Measurements from ENCODE around the gene MXRA7. TPM values are rescaled to one million over a fixed set of nuclear protein-coding genes. Genes with fewer than 3 reads are reported as not detected.

The MXRA7 gene
- total and polyA plus RNA-seq, 2 of the 4 experiments (the other 2 are of a cell fraction), result 168 to 231 TPM

GRCh38 chr17:76683921-76684745 is 26.6 kb downstream of the MXRA7 start:
- intact Hi-C loops (cut with micrococcal nuclease), result loop anchor here (10.0 kb wide), 1 partner anchor 1921 kb away; no protein-coding TSS in a partner anchor
- H4K20me1 ChIP-seq (ENCODE audit: insufficient read depth, low read length), result peaks cover 34% of the 10 kb centered on the region
- H3K4me2 ChIP-seq (ENCODE audit: low read depth, low read length), result no peak overlapping the region
- no peaks in the 10 kb centered on the region for H3K27me3 ChIP-seq (ENCODE audit: control insufficient read depth, insufficient read depth, low read length)
- peaks cover 49% of the 10 kb centered on the region for H3K36me3 ChIP-seq (ENCODE audit: control insufficient read depth, insufficient read depth, low read length)
- H3K9ac ChIP-seq (ENCODE audit: low read depth, low read length), result no peak overlapping the region
- H2AFZ ChIP-seq (replicated peaks; ENCODE audit: low read length, poor library complexity), result no peak overlapping the region
- no peak overlapping the region for H3K18ac ChIP-seq (ENCODE audit: low read depth, low read length)
- H3K4ac ChIP-seq (ENCODE audit: low read depth, low read length), result no peak overlapping the region
- H2AK5ac ChIP-seq (ENCODE audit: low read depth, low read length), result no peak overlapping the region
- peaks cover 22% of the 10 kb centered on the region for H3K4me1 ChIP-seq (ENCODE audit: control insufficient read depth, insufficient read depth, low read length)
- no peak overlapping the region for H4K8ac ChIP-seq (ENCODE audit: low read depth in 2 of 2, low read length in 2 of 2)
- H2AK9ac ChIP-seq (replicated peaks; ENCODE audit: low read depth, low read length, poor library complexity), result peak overlapping the region; percentile 9
- H3K56ac ChIP-seq (ENCODE audit: extremely low read depth, insufficient read depth, low read length), result no peak overlapping the region
- no peaks in the 10 kb centered on the region for H3K9me3 ChIP-seq (ENCODE audit: control insufficient read depth, insufficient read depth, low read length)
- DNase-seq (no peak), ATAC-seq (ENCODE audit: low read depth) (no peak)
- no peak overlapping the region for H2BK120ac ChIP-seq (ENCODE audit: low read depth, low read length)
- no peak overlapping the region for H4K5ac ChIP-seq (ENCODE audit: low read depth, low read length)
- WGBS, 2 experiments (ENCODE audit: extremely low coverage in 2 of 2, insufficient read length in 1 of 2), result no CpG with 5 or more reads among the region's 25 CpGs
- dilution Hi-C loops (cut with HindIII; ENCODE audit: low sequenced_read_pairs, unreplicated experiment), result no loop called here
- in situ Hi-C loops (cut with MboI; ENCODE audit: low sequenced_read_pairs), result no loop called here
- ChIA-PET POLR2A (ENCODE audit: unreplicated experiment) (interaction anchor here (0.5 kb wide), 1 partner anchor 117 kb away, joined by 3 read pairs; no protein-coding TSS in a partner anchor), CTCF (interaction anchor here (0.6 kb wide), 1 partner anchor 204 kb away, joined by 4 read pairs; no protein-coding TSS in a partner anchor)
- no peak overlapping the region for H4K91ac ChIP-seq (ENCODE audit: insufficient read depth, low read depth, low read length)
- H2BK5ac ChIP-seq (ENCODE audit: low read depth, low read length, poor library complexity, severe bottlenecking), result no peak overlapping the region
- no peak overlapping the region for H2BK20ac ChIP-seq (ENCODE audit: low read depth, low read length)
- H3K14ac ChIP-seq (replicated peaks; ENCODE audit: low read depth, low read length), result no peak overlapping the region
- H3K9me1 ChIP-seq (ENCODE audit: insufficient read depth, low read length), result peaks cover 6% of the 10 kb centered on the region
- no peak overlapping the region for H3K23ac ChIP-seq (ENCODE audit: low read depth, low read length)
- peaks cover 5 to 68% of the 10 kb centered on the region in 2 experiments; a peak in 3 of 4 replicates for H3K79me1 ChIP-seq (ENCODE audit: low read depth in 1 of 2, low read length in 2 of 2)
- no TSS peak for BruUV-seq (replicated peaks)
- H2BK15ac ChIP-seq (ENCODE audit: low read depth, low read length), result no peak overlapping the region
- H3K4me3 ChIP-seq (ENCODE audit: insufficient read depth, low read depth, low read length), result no peak overlapping the region
- no peak overlapping the region for H3K27ac ChIP-seq (ENCODE audit: insufficient read depth, low read length)
- TF ChIP-seq CHD1 (IDR thresholded peaks at IDR 0.05; ENCODE audit: low read depth, low read length), result no peak
- TF ChIP-seq CEBPB (IDR thresholded peaks at IDR 0.05; ENCODE audit: low read depth, low read length), result no peak
- TF ChIP-seq MAFK (IDR thresholded peaks at IDR 0.05; ENCODE audit: low read depth, low read length), result no peak
- TF ChIP-seq SMC3 (IDR thresholded peaks at IDR 0.05; ENCODE audit: low read depth, low read length), result no peak
- no peak for TF ChIP-seq RFX5 (IDR thresholded peaks at IDR 0.05; ENCODE audit: low read depth, low read length)
- TF ChIP-seq POLR2A (IDR thresholded peaks at IDR 0.05; ENCODE audit: low read depth, low read length), result no peak
- TF ChIP-seq USF2 (IDR thresholded peaks at IDR 0.05; ENCODE audit: low read depth, low read length), result no peak
- no peak for TF ChIP-seq MXI1 (IDR thresholded peaks at IDR 0.05; ENCODE audit: borderline replicate concordance, low read depth, low read length)
- TF ChIP-seq, protein P1, sequence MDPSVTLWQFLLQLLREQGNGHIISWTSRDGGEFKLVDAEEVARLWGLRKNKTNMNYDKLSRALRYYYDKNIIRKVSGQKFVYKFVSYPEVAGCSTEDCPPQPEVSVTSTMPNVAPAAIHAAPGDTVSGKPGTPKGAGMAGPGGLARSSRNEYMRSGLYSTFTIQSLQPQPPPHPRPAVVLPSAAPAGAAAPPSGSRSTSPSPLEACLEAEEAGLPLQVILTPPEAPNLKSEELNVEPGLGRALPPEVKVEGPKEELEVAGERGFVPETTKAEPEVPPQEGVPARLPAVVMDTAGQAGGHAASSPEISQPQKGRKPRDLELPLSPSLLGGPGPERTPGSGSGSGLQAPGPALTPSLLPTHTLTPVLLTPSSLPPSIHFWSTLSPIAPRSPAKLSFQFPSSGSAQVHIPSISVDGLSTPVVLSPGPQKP (IDR thresholded peaks at IDR 0.05; ENCODE audit: borderline replicate concordance, low read depth, low read length), result no peak
- TF ChIP-seq FOS (IDR thresholded peaks at IDR 0.05; ENCODE audit: low read depth, low read length), result no peak
- TF ChIP-seq, protein P2, sequence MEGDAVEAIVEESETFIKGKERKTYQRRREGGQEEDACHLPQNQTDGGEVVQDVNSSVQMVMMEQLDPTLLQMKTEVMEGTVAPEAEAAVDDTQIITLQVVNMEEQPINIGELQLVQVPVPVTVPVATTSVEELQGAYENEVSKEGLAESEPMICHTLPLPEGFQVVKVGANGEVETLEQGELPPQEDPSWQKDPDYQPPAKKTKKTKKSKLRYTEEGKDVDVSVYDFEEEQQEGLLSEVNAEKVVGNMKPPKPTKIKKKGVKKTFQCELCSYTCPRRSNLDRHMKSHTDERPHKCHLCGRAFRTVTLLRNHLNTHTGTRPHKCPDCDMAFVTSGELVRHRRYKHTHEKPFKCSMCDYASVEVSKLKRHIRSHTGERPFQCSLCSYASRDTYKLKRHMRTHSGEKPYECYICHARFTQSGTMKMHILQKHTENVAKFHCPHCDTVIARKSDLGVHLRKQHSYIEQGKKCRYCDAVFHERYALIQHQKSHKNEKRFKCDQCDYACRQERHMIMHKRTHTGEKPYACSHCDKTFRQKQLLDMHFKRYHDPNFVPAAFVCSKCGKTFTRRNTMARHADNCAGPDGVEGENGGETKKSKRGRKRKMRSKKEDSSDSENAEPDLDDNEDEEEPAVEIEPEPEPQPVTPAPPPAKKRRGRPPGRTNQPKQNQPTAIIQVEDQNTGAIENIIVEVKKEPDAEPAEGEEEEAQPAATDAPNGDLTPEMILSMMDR (conservative IDR thresholded peaks at IDR 0.05; ENCODE audit: low read depth, low read length), result no peak
- no peak for TF ChIP-seq RAD21 (IDR thresholded peaks at IDR 0.05; ENCODE audit: low read length)
- TF ChIP-seq RCOR1 (IDR thresholded peaks at IDR 0.05; ENCODE audit: insufficient replicate concordance, low read length), result no peak
- no peak for TF ChIP-seq MAZ (IDR thresholded peaks at IDR 0.05; ENCODE audit: borderline replicate concordance, low read depth, low read length)
- TF ChIP-seq NFE2L2 (IDR thresholded peaks at IDR 0.05; ENCODE audit: low read depth, low read length), result no peak

Measured in IMR-90 (cell line).